WTC11 (cell line): ENCODE results near the gene RBM15.

Experiments
- AFF4 ChIP-seq: sonication (generic); formaldehyde crosslinking; IDR thresholded peaks from 2 replicates; pipeline ENCODE4 v1.8.1; 2023; ENCODE audit warnings: mild to moderate bottlenecking, missing genetic modification reagents, borderline replicate concordance
- CTCF ChIP-seq: fragments of 200-600 bp; IDR thresholded peaks from 2 replicates; pipeline ENCODE4 v1.8.0; 2022; ENCODE audit warnings: antibody characterized with exemption
- EMX1 ChIP-seq: fragments of 250-450 bp; sonication (Bioruptor Pico); IDR thresholded peaks from 2 replicates; pipeline ENCODE4 v1.8.0; 2021; ENCODE audit warnings: mild to moderate bottlenecking
- ETV6 ChIP-seq: sonication (generic); formaldehyde crosslinking; IDR thresholded peaks from 2 replicates; pipeline ENCODE4 v1.8.1; 2022; ENCODE audit warnings: mild to moderate bottlenecking, missing genetic modification reagents
- GABPB1 ChIP-seq: sonication (generic); formaldehyde crosslinking; IDR thresholded peaks from 2 replicates; pipeline ENCODE4 v1.8.1; 2023; ENCODE audit warnings: mild to moderate bottlenecking, missing genetic modification reagents
- HMGA2 ChIP-seq: fragments of 250-450 bp; sonication (Bioruptor Pico); IDR thresholded peaks from 2 replicates; pipeline ENCODE4 v1.4.0; 2021; ENCODE audit warnings: mild to moderate bottlenecking, moderate library complexity
- JUN ChIP-seq: sonication (generic); formaldehyde crosslinking; IDR thresholded peaks from 2 replicates; pipeline ENCODE4 v1.8.0; 2023; ENCODE audit warnings: mild to moderate bottlenecking, missing genetic modification reagents
- NR2C2 ChIP-seq: sonication (generic); formaldehyde crosslinking; IDR thresholded peaks from 2 replicates; pipeline ENCODE4 v1.8.0; 2022; ENCODE audit warnings: mild to moderate bottlenecking, missing genetic modification reagents
- NR3C1 ChIP-seq: sonication (generic); formaldehyde crosslinking; conservative IDR thresholded peaks from 2 replicates; pipeline ENCODE4 v1.8.1; 2023; ENCODE audit warnings: low read depth, mild to moderate bottlenecking, missing genetic modification reagents
- RORB ChIP-seq: fragments of 250-450 bp; sonication (Bioruptor Pico); IDR thresholded peaks from 2 replicates; pipeline ENCODE4 v1.9.0; 2021; ENCODE audit warnings: mild to moderate bottlenecking
- USF2 ChIP-seq: sonication (generic); formaldehyde crosslinking; IDR thresholded peaks from 2 replicates; pipeline ENCODE4 v1.8.1; 2023; ENCODE audit warnings: mild to moderate bottlenecking, missing genetic modification reagents, moderate library complexity
- ZNF317 ChIP-seq: sonication (generic); formaldehyde crosslinking; IDR thresholded peaks from 2 replicates; pipeline ENCODE4 v1.8.1; 2023; ENCODE audit warnings: low read depth, mild to moderate bottlenecking, moderate library complexity, missing genetic modification reagents, borderline replicate concordance
- ZNF425 ChIP-seq: fragments of 250-450 bp; sonication (Bioruptor Pico); conservative IDR thresholded peaks from 2 replicates; pipeline ENCODE4 v1.9.0; 2021; ENCODE audit warnings: mild to moderate bottlenecking

- TF ChIP-seq JUN (CRISPR knock-in tag), result no peak
- TF ChIP-seq AFF4 (CRISPR knock-in tag), result no peak
- TF ChIP-seq HMGA2, result no peak
- no peak for TF ChIP-seq CTCF
- no peak for TF ChIP-seq USF2 (CRISPR knock-in tag)
- TF ChIP-seq NR2C2 (CRISPR knock-in tag), result no peak
- TF ChIP-seq ZNF425, result no peak
- no peak for TF ChIP-seq RORB
- no peak for TF ChIP-seq ZNF317
- TF ChIP-seq NR3C1 (CRISPR knock-in tag), result no peak
- TF ChIP-seq ETV6 (CRISPR knock-in tag), result no peak
- no peak for TF ChIP-seq GABPB1 (CRISPR knock-in tag)
- no peak for TF ChIP-seq EMX1 (CRISPR knock-in tag)
Measured at GRCh38 chr1:110309139-110309538, 30.0 kb upstream of the RBM15 start.
